Activated CD4-positive, alpha-beta T cell treated with anti-CD3 and anti-CD28 coated beads, Interleukin-2, amount 10 ng/mL, durations not matched to agents 7 days and 5 days (primary cell): Measurements from ENCODE around the gene SPIN2A. TPM values are rescaled to one million over a fixed set of nuclear protein-coding genes. Genes with fewer than 3 reads are reported as not detected.
A peak's percentile ranks its signal among the peaks of the same experiment; 100 is the strongest.
"Not testable (repeated sequence)": the region's sequence is repeated elsewhere in the genome, so short reads cannot be mapped to it uniquely, and the experiment has no call there.

ENCODE experiments used
- CTCF ChIA-PET: fragments of 350-600 bp; sonication (Branson Sonifier 250); formaldehyde crosslinking; loops from one replicate; lab custom pipeline; 2021; ENCODE audit warnings: antibody characterized with exemption; lab: Charles Lee
- POLR2A ChIA-PET: fragments of 350-600 bp; sonication (Branson Sonifier 250); formaldehyde crosslinking; loops from one replicate; lab custom pipeline; 2021; ENCODE audit warnings: antibody characterized with exemption; lab: Charles Lee
- DNase-seq: peaks from one replicate; pipeline ENCODE4 v3.0.0-alpha.2; 2020
- H3K27ac Mint-ChIP-seq: one replicate; pipeline ENCODE4 v1.8.0; 2021; ENCODE audit warnings: mild to moderate bottlenecking, moderate library complexity, mixed read lengths
- H3K27me3 Mint-ChIP-seq: one replicate; pipeline ENCODE4 v1.8.0; 2021; ENCODE audit warnings: mixed read lengths
- H3K36me3 Mint-ChIP-seq: one replicate; pipeline ENCODE4 v1.8.0; 2021; ENCODE audit warnings: low read depth, mixed read lengths
- H3K4me1 Mint-ChIP-seq: one replicate; pipeline ENCODE4 v1.8.0; 2021; ENCODE audit warnings: mixed read lengths
- H3K4me3 Mint-ChIP-seq: one replicate; pipeline ENCODE4 v1.8.0; 2021; ENCODE audit warnings: mild to moderate bottlenecking, moderate library complexity, mixed read lengths
- H3K9me3 Mint-ChIP-seq: one replicate; pipeline ENCODE4 v1.8.0; 2021; ENCODE audit warnings: mixed read lengths
- total RNA-seq, 2 experiments: library from RNA; stranded (reverse); gene quantifications; one replicate each; pipeline ENCODE4 v1.2.3, GENCODE V29; 2021

SPIN2A gene
- total RNA-seq, 2 experiments from 2014 or later, result 0.97 to 1.00 TPM

DNA sequence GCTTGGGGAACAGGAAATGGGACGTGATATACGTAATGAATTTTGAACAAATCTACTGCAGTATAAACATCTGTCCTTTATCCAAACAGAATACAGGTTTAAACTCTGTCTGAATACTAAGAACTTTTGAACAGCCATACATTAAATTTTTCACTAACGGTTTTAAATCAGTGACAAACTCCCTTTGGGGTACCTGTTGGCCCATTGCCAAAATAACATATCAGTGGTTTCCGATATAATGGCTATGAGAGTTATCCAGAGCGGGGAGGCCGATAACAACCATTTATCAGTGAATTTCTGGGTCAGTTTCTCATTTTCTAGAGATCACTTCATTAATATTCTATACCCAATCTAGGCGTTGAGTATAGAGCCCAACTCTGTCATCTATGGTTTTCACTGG lies 5.2 kb downstream of the SPIN2A start:
- Mint-ChIP-seq H3K27me3 (no peaks in the 10 kb centered on the region), H3K36me3 (no peaks in the 10 kb centered on the region), H3K4me1 (peaks cover 2% of the 10 kb centered on the region), H3K27ac (no peak overlapping the region), H3K4me3 (no peak overlapping the region), H3K9me3 (no peaks in the 10 kb centered on the region)
- ChIA-PET CTCF (no interaction called here), POLR2A (no interaction called here)
- DNase-seq, result no peak

DNA sequence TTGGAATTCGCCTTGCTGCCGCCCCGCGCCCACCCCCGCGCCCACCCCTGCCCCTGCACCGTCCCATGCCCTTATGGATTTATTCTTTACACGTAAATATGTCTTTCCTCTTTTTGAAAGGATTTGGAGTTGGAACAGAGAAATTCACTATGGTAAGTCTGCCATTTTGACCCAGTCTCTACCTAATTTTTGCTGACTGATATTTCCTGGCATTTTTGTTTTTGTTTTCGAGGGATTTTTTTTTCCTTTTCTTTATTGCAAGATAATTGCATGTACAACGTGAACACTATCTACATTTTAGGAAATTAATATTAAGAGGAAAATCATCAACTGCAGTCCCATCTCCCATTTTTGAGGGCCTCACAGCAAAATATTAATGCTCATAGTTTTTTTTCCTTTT lies 15.4 kb downstream of the SPIN2A start:
- Mint-ChIP-seq H3K4me1 (peaks cover 17% of the 10 kb centered on the region), H3K4me3 (peak overlapping the region; percentile 89), H3K27ac (peak overlapping the region; percentile 93), H3K9me3 (no peaks in the 10 kb centered on the region), H3K27me3 (no peaks in the 10 kb centered on the region), H3K36me3 (peaks cover 9% of the 10 kb centered on the region)
- POLR2A ChIA-PET, result no interaction called here
- CTCF ChIA-PET, result no interaction called here
- no peak for DNase-seq

DNA sequence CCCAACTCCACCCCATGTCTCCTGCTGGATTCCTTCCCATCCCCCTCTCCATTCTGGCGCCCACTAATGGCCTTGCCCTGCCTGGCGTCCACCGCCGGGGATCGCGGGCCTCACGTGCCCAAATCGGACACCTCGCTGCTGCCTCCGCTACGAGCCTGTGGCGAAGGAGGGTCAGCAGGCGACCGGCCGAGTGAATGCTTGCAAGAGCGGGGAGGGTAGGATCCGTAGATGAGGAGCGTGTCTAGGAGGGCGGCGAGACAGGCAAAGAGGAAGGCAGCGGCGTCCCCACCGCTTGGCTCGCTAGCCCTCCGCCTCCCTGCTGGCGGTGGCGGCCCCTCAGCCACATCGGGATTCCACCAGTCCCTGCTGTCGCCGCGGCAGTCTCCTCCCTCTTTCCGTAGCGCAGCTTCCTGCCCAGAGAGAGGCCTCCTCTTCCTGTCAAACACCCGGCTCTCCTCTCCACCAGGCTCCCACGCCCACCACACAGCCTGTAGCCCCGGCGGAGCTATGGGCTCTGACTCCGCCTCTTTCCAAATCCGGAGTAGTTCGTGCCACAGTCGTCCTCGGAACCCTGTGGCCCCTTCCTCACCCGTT lies 15.9 kb downstream of the SPIN2A start, which contains the start of gene SPIN2B:
Gene SPIN2B, minus strand, starts transcription at position 387 of the 594 bp plus-strand sequence.
- Mint-ChIP-seq H3K36me3 (peaks cover 14% of the 10 kb centered on the region), H3K4me3 (peak within 1 kb of the TSS; percentile 89), H3K4me1 (peaks cover 17% of the 10 kb centered on the region), H3K27me3 (no peaks in the 10 kb centered on the region), H3K9me3 (no peaks in the 10 kb centered on the region), H3K27ac (peak within 1 kb of the TSS; percentile 93)
- DNase-seq, result peak; percentile 85
- ChIA-PET CTCF (no interaction called here), POLR2A (no interaction called here)

DNA sequence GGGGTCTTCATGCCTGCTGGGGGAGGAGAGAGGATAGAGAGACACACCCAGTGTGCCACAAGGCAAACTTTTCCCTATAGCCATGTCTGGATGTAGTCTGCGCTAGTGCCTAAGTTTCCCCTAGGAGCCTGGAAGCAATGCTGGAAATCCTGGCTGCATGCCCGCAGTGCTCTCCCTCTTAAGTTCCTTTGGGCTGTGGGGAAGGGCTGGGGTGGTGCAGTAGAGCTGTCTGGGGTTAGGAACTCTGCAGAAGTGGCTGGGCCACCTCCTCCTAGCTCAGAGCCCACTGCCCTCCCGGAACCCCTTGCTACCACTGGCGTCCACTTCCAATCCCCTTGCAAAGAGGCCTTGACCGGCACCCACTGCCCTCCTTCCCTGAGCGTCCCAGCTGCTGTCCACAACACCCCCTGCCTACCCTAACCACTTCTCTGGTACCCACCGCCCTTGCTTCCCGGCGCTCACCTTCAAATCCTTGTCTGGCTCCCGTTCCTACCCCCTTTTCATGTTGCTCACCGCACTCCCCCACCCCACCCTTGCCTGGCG lies 16.5 kb downstream of the SPIN2A start:
- Mint-ChIP-seq H3K4me3 (peak overlapping the region; percentile 89), H3K27ac (peak overlapping the region; percentile 93), H3K36me3 (peaks cover 14% of the 10 kb centered on the region), H3K4me1 (peaks cover 17% of the 10 kb centered on the region)
- H3K27me3 Mint-ChIP-seq, H3K9me3 Mint-ChIP-seq, POLR2A ChIA-PET, CTCF ChIA-PET, DNase-seq: not testable (repeated sequence)

DNA sequence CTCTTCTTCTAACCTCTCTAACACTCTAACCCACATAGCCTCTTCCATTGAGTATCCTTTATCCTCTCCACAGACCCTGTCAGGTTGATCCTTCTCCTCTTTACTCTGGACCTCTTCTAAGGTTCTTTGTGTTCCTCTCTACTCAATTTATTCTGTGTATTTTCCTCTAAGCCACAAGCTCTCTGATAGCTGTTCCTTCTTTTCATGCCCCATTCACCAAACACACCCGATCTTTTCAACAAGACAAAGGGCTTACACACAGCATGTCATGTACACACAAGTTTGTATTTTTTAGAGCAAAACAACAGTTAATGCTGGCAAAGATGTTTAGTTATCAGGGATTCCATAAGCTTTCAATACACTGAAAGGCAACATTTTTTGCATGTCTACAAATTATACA lies 17.8 kb downstream of the SPIN2A start:
- ChIA-PET CTCF (interaction anchor here (0.6 kb wide), 1 partner anchor 22 kb away, joined by 3 read pairs; no protein-coding TSS in a partner anchor), POLR2A (no interaction called here)
- DNase-seq, result no peak
- Mint-ChIP-seq H3K27ac (peak overlapping the region; percentile 71), H3K36me3 (peaks cover 14% of the 10 kb centered on the region), H3K4me3 (no peak overlapping the region), H3K27me3 (no peaks in the 10 kb centered on the region), H3K9me3 (no peaks in the 10 kb centered on the region), H3K4me1 (peaks cover 17% of the 10 kb centered on the region)

DNA sequence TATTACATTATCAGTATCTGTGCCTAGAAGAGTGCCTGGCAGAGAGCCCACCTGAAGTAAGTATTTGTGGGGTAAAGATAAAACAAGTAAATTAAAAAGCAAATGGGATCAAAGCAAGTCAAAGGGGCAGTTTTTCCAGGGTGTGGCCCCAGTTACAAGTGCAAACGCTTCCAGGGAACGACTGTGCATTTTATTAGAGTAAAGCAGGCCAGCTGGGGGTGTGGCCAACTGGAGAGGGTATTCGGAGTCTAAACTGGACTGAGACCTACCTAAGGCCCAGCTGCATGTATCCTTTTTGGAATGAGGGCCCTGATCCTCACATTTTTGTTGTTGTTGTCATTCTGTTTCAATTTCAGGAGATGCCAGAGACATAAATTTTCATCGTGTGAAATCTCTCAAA lies 19.6 kb downstream of the SPIN2A start:
- H3K9me3 Mint-ChIP-seq, H3K27me3 Mint-ChIP-seq, H3K27ac Mint-ChIP-seq, CTCF ChIA-PET, POLR2A ChIA-PET, H3K4me3 Mint-ChIP-seq, DNase-seq: not testable (repeated sequence)
- H3K4me1 Mint-ChIP-seq, result peaks cover 16% of the 10 kb centered on the region
- H3K36me3 Mint-ChIP-seq, result peaks cover 16% of the 10 kb centered on the region

DNA sequence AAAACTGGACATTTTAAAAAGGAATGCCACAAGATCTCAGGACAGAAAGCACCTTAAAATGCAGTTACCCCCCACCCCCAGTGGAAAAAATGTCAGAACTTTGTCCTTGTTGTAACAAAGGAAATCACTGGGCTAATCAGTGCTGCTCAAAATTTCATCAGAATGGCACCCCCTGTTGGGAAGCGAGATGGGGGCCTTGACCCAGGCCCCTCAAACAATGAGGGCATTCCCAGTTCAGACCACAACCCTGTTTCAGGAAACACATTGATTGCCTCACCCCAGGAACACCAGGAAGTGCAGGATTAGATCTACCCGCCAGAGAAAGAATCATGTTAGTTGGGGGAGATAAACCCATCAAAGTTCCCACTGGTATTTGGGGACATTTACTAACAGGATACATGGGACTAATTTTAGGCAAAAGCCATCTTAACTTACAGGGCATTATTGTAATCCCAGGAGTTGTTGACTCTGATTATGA lies 32.2 kb downstream of the SPIN2A start:
- H3K9me3 Mint-ChIP-seq, result no peaks in the 10 kb centered on the region
- H3K4me3 Mint-ChIP-seq, result no peak overlapping the region
- CTCF ChIA-PET, result no interaction called here
- H3K36me3 Mint-ChIP-seq, result peaks cover 11% of the 10 kb centered on the region
- H3K4me1 Mint-ChIP-seq, result peaks cover 8% of the 10 kb centered on the region
- no peak overlapping the region for H3K27ac Mint-ChIP-seq
- no peak for DNase-seq
- H3K27me3 Mint-ChIP-seq, result no peaks in the 10 kb centered on the region
- POLR2A ChIA-PET, result no interaction called here

DNA sequence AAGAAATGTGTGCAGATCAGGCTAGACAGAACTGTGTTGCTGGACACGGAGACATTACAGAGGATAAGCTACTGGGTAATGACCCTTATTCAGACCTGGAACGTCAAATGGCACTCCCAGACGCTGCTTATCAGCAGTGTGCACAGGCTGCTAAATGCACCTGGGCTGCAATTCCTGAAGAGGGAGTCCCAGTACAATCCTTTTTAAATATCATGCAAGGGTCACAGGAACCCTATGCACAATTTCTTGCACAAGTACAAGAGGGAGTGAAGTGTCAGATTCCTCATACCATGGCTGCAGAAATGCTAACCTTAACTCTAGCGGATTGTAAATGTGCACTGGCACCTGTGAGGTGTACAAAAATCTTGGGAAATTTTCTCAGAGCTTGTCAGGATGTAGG lies 32.8 kb downstream of the SPIN2A start:
- H3K9me3 Mint-ChIP-seq, result peaks cover 2% of the 10 kb centered on the region
- no peaks in the 10 kb centered on the region for H3K27me3 Mint-ChIP-seq
- no peak overlapping the region for H3K4me3 Mint-ChIP-seq
- CTCF ChIA-PET, result no interaction called here
- POLR2A ChIA-PET, result no interaction called here
- DNase-seq, result no peak
- peaks cover 8% of the 10 kb centered on the region for H3K4me1 Mint-ChIP-seq
- H3K36me3 Mint-ChIP-seq, result peaks cover 11% of the 10 kb centered on the region
- H3K27ac Mint-ChIP-seq, result no peak overlapping the region

DNA sequence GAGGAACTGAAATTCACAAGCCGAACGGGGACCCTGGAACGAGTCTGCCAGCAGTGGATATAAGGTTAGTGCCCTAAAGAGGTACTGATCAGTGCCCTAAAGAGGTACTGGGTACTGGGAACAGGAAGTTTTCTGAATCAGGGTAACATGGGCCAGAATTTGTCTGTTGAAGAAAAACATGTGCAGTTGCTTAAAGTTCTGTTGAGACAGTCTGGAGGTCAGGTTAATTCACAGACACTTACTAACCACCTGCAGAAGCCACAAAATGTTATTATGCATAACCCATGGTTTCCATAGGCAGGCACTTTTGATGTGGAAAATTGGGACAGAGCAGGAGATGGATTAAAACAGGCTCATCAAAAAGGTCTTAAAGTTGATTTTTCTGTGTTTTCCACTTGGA lies 33.7 kb downstream of the SPIN2A start:
- no peak for DNase-seq
- Mint-ChIP-seq H3K9me3 (peaks cover 6% of the 10 kb centered on the region), H3K4me3 (no peak overlapping the region), H3K27me3 (no peaks in the 10 kb centered on the region), H3K4me1 (peaks cover 8% of the 10 kb centered on the region), H3K27ac (no peak overlapping the region), H3K36me3 (peaks cover 10% of the 10 kb centered on the region)
- ChIA-PET CTCF (no interaction called here), POLR2A (no interaction called here)

DNA sequence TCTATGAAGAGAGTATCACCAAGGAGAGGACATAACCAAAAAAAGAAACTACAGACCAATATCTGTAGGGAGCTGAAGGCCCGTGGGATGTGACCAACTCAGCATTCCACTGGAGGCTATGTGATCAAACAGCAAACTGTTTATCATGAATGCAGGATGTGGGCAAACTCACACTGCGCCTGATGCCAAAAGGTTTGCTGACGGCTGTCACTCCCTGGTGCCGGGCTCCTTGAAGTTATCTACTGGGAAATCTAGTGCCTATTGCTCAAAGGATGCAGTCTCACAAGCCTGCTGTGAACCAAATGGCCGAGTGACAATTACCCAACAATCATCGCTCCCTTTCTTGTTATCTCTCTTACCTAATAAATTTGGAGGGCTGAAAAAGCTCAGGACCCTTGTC lies 34.3 kb downstream of the SPIN2A start:
- H3K27ac Mint-ChIP-seq, H3K4me3 Mint-ChIP-seq, POLR2A ChIA-PET, H3K9me3 Mint-ChIP-seq, H3K4me1 Mint-ChIP-seq, H3K27me3 Mint-ChIP-seq, H3K36me3 Mint-ChIP-seq, CTCF ChIA-PET: not testable (repeated sequence)
- DNase-seq, result peak; percentile 11

Other genes with a start within 250 kb of the SPIN2A start
- 10 to 100 TPM in 1 of 2 experiments, 1 to 10 TPM in 1; 9.9 to 10.1 TPM for gene SPIN3, start 141.9 kb downstream of the SPIN2A start, total RNA-seq
- gene SPIN2B, start 15.8 kb downstream of the SPIN2A start, total RNA-seq, result 10 to 100 TPM; 10.4 to 12.0 TPM
- gene FAAH2, start 149.3 kb upstream of the SPIN2A start, total RNA-seq, result 1 to 10 TPM; 1.4 to 1.9 TPM